MM.1S (cell line): ENCODE results near the gene F13A1.

Experiments
- DNase-seq: peaks from one replicate; pipeline ENCODE4 v3.0.0-alpha.2; 2015
- H2AFZ ChIP-seq: fragments of 300-600 bp; sonication (generic); 2 replicates; pipeline ENCODE4 v1.6.0; 2016; ENCODE audit warnings: antibody characterized with exemption, low read length
- H3F3A ChIP-seq: fragments of 300-600 bp; sonication (generic); 2 replicates; pipeline ENCODE4 v1.6.1; 2016; ENCODE audit warnings: mild to moderate bottlenecking, antibody characterized with exemption, low read length, moderate library complexity, mixed read lengths; ENCODE audit not compliant: insufficient read depth
- H3K27ac ChIP-seq: fragments of 300-600 bp; sonication (generic); 2 replicates; pipeline ENCODE4 v1.5.1; 2016; ENCODE audit warnings: mild to moderate bottlenecking, low read length
- H3K27me3 ChIP-seq: fragments of 300-600 bp; sonication (generic); replicated peaks from 2 replicates; pipeline ENCODE4 v1.6.0; 2016; ENCODE audit warnings: low read length; ENCODE audit not compliant: insufficient read depth
- H3K36me3 ChIP-seq: fragments of 300-600 bp; sonication (generic); replicated peaks from 2 replicates; pipeline ENCODE4 v1.6.1; 2016; ENCODE audit warnings: mild to moderate bottlenecking, low read length, mixed read lengths; ENCODE audit not compliant: insufficient read depth
- H3K4me1 ChIP-seq: fragments of 300-600 bp; sonication (generic); 2 replicates; pipeline ENCODE4 v1.6.1; 2016; ENCODE audit warnings: low read length, mixed read lengths
- H3K4me2 ChIP-seq: fragments of 300-600 bp; sonication (generic); 2 replicates; pipeline ENCODE4 v1.6.0; 2016; ENCODE audit warnings: low read depth, low read length
- H3K4me3 ChIP-seq: fragments of 300-600 bp; sonication (generic); 2 replicates; pipeline ENCODE4 v1.5.1; 2016; ENCODE audit warnings: low read length, mixed read lengths
- H3K79me2 ChIP-seq: fragments of 300-600 bp; sonication (generic); 2 replicates; pipeline ENCODE4 v1.6.1; 2016; ENCODE audit warnings: mixed run types, low read length, mixed read lengths
- H3K9ac ChIP-seq: fragments of 300-600 bp; sonication (generic); 2 replicates; pipeline ENCODE4 v1.6.1; 2016; ENCODE audit warnings: low read length, mixed read lengths
- H3K9me2 ChIP-seq: fragments of 300-600 bp; sonication (generic); replicated peaks from 2 replicates; pipeline ENCODE4 v1.6.1; 2016; ENCODE audit warnings: mild to moderate bottlenecking, low read length, mixed read lengths; ENCODE audit not compliant: insufficient read depth
- H3K9me3 ChIP-seq: fragments of 300-600 bp; sonication (generic); replicated peaks from 2 replicates; pipeline ENCODE4 v1.6.1; 2016; ENCODE audit warnings: mild to moderate bottlenecking, low read length, mixed read lengths; ENCODE audit not compliant: insufficient read depth
- H4K20me1 ChIP-seq: fragments of 300-600 bp; sonication (generic); 2 replicates; pipeline ENCODE4 v1.6.1; 2016; ENCODE audit warnings: mild to moderate bottlenecking, low read length, moderate library complexity, mixed read lengths; ENCODE audit not compliant: insufficient read depth
- CTCF ChIP-seq: fragments of 300-600 bp; sonication (generic); IDR thresholded peaks from 2 replicates; pipeline ENCODE4 v1.5.1; 2016; ENCODE audit warnings: antibody characterized with exemption, low read length, mixed read lengths
- EZH2 ChIP-seq: fragments of 300-600 bp; sonication (generic); optimal IDR thresholded peaks from 2 replicates; pipeline ENCODE3; 2017; ENCODE audit warnings: low read depth, mild to moderate bottlenecking, antibody characterized with exemption, low read length, mixed read lengths
- EZH2phosphoT487 ChIP-seq: fragments of 300-600 bp; sonication (generic); IDR thresholded peaks from 2 replicates; pipeline ENCODE4 v1.6.1; 2018; ENCODE audit warnings: antibody characterized with exemption, low read length

Gene F13A1

GRCh38 chr6:6125495-6125894 lies 195.0 kb downstream of the F13A1 start:
- TF ChIP-seq CTCF (no peak), EZH2 (no peak), EZH2phosphoT487 (no peak)
- H3K9me2 ChIP-seq, result no peaks in the 10 kb centered on the region
- H3K27me3 ChIP-seq, result no peaks in the 10 kb centered on the region
- no peak overlapping the region for H3K27ac ChIP-seq
- no peaks in the 10 kb centered on the region for H3K79me2 ChIP-seq
- no peaks in the 10 kb centered on the region for H4K20me1 ChIP-seq
- H3K9ac ChIP-seq, result no peak overlapping the region
- no peak overlapping the region for H3K4me3 ChIP-seq
- no peaks in the 10 kb centered on the region for H3K9me3 ChIP-seq
- no peaks in the 10 kb centered on the region for H3K36me3 ChIP-seq
- no peak overlapping the region for H2AFZ ChIP-seq
- H3F3A ChIP-seq, result no peaks in the 10 kb centered on the region
- DNase-seq, result no peak
- no peak overlapping the region for H3K4me2 ChIP-seq
- no peaks in the 10 kb centered on the region for H3K4me1 ChIP-seq

- TF ChIP-seq EZH2phosphoT487 (no peak), EZH2 (no peak), CTCF (no peak)
- H3K27ac ChIP-seq, result no peak overlapping the region
- H3K4me2 ChIP-seq, result no peak overlapping the region
- no peaks in the 10 kb centered on the region for H3K4me1 ChIP-seq
- no peak overlapping the region for H3K4me3 ChIP-seq
- H3K9me3 ChIP-seq, result no peaks in the 10 kb centered on the region
- DNase-seq, result no peak
- no peaks in the 10 kb centered on the region for H3K36me3 ChIP-seq
- no peak overlapping the region for H3K9ac ChIP-seq
- no peaks in the 10 kb centered on the region for H3F3A ChIP-seq
- H3K79me2 ChIP-seq, result no peaks in the 10 kb centered on the region
- H3K9me2 ChIP-seq, result no peaks in the 10 kb centered on the region
- H3K27me3 ChIP-seq, result no peaks in the 10 kb centered on the region
- no peaks in the 10 kb centered on the region for H4K20me1 ChIP-seq
- no peak overlapping the region for H2AFZ ChIP-seq
Observed at GRCh38 chr6:6123803-6124202, 196.7 kb downstream of the F13A1 start.

- Histone ChIP-seq H3F3A (no peaks in the 10 kb centered on the region), H3K27ac (no peak overlapping the region), H3K4me1 (no peaks in the 10 kb centered on the region), H3K9me3 (no peaks in the 10 kb centered on the region), H3K4me3 (no peak overlapping the region), H2AFZ (no peak overlapping the region), H3K36me3 (no peaks in the 10 kb centered on the region), H3K9ac (no peak overlapping the region), H3K27me3 (no peaks in the 10 kb centered on the region), H3K79me2 (no peaks in the 10 kb centered on the region), H3K9me2 (no peaks in the 10 kb centered on the region), H3K4me2 (no peak overlapping the region), H4K20me1 (no peaks in the 10 kb centered on the region)
- TF ChIP-seq CTCF, result no peak
- TF ChIP-seq EZH2, result no peak
- TF ChIP-seq EZH2phosphoT487, result no peak
- no peak for DNase-seq
Observed at GRCh38 chr6:6121943-6122342, 198.5 kb downstream of the F13A1 start.
